GM21526 (cell line): ENCODE data around the gene DDI2.
A peak's percentile ranks its signal among the peaks of the same experiment; 100 is the strongest.
"Not testable (repeated sequence)": the region's sequence is repeated elsewhere in the genome, so short reads cannot be mapped to it uniquely, and the experiment has no call there.

Experiments used
- ATAC-seq: cut with Tn5 transposase; IDR thresholded peaks from one replicate; pipeline ENCODE4 v1.9.1; 2021; ENCODE audit warnings: moderate library complexity; ENCODE audit not compliant: unreplicated experiment, low FRiP score

The DDI2 gene

DNA sequence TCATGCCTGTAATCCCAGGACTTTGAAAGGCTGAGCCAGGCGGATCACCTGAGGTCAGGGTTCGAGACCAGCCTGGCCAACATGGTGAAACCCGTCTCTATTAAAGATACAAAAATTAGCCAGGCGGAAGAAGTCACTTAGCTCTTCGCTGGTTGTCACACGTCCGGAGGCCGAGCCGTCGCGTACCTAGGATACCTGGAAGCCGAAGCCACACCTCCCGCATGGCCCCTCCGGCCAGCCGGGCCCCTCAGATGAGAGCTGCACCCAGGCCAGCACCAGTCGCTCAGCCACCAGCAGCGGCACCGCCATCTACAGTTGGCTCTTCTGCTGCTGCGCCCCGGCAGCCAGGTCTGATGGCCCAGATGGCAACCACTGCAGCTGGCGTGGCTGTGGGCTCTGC, 12.9 kb upstream of the DDI2 start:
- not testable (repeated sequence) for ATAC-seq

DNA sequence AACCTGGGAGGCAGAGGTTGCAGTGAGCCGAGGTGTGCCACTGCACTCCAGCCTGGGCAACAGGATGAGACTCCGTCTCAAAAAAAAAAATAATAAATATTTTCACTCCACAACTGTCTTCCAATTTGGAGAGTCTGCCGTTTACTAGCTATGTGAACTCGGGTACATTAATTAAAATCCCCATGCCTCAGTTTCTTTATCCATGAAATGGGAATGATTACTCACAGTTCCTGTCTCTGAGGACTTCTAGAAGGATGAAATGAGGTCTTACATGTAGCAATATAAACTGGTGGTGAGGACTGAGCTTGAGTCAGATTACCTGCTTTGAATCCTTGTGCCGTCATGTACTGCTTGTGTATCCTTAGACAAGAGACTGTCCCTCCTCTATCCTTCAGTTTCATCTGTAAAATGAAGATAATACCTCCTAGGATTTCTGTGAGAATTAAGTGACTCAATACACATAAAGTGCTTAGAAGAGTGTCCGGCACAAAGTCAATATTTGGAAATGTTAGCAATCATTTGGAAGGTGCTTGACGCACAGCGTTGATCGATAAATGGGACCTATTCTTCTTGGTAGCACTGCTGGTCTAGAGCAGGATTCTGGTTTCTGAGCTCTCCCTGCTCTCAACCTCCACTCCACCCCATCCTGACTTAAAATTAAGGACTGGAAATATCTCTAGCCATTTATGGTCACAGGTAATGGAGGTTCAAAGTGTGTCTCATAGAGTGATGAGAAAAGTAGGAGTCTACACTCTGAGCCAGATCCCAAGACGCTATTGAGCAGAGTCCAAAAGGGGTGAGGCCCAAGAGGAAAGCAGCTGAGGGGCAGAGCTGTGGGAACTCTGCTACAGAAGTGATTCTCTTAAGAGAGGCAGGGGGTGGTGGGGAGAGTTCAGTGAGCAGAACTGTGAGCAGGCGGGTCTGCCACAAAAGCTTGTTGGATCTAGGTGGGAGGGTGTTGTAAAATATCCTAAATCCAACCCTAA, 11.6 kb upstream of the DDI2 start:
- no peak for ATAC-seq

DNA sequence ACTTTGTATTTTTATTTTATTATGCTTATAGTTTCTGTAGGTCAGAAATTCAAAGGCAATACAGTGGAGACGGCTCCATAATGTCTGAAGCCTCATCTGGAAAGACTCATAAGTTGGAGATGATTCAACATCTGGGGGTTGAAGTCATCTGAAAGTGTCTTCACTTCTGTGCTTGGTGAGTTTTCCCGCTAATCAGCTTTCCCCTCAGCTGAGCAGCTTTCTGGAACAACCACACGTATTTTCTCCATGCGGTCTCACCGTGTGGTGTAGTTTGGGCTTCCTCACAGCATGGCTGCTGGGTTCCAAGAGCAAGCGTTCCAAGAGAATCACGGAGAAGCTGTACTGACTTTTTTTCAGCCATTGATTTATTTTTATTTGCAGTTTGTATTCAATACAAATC, 7.6 kb upstream of the DDI2 start:
- ATAC-seq, result no peak

DNA sequence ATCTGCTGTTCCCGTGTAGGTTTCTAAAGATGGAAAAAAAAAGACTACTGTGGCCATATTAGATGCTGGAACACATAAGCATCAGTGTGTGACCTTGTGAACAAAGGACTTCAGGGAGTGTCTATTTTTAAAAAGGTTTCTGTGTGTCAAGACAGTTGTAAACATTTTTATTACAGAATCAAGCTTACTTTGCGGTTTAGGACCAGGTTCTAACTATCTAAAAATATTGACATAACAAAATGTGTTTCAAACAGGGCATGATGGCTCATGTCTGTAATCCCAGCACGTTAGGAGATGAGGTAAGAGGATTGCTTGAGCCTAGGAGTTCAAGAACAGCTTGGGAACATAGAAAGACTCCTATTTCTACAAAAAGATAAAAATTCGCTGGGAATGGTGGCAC, 7.1 kb upstream of the DDI2 start:
- no peak for ATAC-seq

DNA sequence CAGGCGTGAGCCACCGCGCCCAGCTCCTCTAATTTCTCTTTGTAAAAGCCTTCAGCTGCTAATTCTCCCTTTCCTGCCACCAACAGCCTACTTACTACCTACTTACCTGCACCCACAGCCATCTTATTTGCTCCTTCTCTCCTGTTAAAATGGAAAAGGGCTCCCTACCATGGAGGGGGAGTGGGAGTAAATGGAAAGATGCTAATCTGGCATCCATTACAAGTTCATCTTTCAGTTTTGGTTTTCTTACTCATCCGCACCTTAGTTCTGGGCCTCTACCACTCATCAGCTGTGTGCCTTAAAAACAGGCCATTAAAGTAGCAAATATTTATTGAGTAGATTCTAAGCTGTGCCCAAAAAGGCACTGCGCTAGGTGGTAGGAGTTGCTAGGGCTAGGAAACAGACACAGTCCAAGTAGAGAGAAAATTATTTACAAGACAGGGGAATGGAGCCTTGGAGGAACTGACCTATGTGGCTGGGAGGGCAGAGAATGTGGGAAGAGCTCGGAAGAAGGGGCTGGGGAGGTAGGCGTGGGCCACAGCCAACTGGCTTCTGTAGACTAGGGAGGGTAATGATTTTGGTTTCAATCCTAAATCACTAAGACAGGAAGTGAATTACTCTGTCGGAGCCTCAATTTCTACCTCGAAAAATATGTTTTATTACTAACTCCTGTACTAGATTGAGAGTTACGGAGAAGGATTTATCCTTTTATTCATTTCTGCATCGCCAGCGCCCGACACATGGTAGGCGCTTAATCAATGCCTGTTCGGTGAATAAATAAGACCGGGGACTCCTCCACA, 685 bp upstream of the DDI2 start:
- ATAC-seq, result no peak

DNA sequence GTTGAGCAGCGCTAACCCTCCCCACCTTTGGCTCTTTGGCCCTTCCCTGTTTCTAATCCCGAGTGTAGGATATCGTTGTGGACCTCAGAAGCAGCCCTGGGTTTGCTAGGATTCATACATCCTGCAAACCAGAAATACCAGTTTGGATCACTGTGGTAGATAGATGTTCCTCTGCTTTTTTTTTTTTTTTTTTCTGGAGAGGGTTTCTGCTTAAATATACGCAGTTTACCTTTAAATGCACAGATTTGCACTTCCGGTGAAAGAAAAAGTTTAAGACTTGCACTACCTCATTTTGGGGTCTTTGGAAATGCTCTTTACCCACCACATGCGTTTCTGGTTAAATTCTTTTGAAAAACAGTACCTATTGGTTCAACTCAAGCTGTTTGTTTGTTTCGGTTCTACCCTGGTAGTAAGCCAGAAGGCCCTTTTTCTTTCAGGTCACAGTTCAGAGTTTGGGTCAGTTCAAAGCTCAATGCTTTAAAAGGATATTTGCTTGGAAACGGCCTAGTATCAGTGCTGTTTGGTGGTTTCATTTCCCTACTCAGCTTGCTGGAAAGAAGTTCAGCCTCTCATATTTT, 908 bp downstream of the DDI2 start:
- ATAC-seq, result peak; percentile 42

DNA sequence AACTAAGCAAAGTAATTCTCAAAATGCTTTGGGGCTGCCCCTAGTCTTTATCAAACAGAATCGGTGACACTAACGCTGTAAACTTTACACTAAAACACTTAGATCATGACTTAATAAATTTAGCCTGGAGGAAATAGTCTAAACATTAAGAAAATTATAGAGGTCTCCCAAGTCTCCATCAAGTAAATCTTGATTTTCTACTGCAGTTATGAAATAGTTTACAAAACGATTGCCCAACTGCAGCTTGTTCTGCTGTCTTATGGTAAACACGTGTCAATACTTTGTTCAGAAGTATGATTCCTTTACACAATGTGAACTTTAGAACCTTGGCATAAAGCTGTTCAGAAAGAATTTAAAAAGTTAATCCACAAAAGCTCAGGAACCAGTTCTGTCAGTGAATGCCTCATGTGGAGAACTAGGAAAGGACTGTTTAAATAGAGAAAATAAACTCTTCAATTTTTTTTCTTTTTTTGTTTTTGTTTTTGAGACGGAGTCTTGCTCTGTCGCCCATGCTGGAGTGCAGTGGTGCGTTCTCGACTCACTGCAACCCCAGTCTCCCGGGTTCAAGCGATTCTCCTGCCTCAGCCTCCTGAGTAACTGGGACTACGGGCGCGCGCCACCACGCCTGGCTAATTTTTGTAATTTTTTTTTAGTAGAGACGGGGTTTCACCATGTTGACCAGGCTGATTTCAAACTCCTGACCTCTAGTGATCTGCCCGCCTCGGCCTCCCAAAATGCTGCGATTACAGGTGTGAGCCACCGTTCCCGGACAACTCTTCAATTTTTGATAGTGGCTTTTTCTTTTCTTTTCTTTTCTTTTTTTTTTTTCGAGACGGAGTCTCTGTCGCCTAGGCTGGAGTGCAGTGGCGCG, 1.6 kb downstream of the DDI2 start:
- no peak for ATAC-seq

DNA sequence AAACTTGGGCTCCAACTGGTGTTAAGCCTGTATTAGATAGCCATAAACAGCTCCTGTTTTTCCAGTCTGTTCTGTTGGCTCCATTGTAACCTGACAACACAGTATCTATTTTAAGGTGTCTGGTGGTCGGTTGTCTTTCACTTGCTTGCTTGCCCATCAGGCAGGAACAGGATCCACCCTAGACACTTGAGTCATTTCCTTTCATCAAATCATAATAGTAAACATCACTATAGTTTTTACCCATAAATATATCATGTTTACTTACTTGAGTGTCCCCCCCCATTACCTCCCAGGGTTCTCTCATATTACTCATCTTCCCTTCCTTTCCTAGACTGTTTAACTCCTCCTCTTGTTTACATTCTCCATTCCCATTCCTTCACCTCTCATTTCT, 2.9 kb downstream of the DDI2 start:
- no peak for ATAC-seq

DNA sequence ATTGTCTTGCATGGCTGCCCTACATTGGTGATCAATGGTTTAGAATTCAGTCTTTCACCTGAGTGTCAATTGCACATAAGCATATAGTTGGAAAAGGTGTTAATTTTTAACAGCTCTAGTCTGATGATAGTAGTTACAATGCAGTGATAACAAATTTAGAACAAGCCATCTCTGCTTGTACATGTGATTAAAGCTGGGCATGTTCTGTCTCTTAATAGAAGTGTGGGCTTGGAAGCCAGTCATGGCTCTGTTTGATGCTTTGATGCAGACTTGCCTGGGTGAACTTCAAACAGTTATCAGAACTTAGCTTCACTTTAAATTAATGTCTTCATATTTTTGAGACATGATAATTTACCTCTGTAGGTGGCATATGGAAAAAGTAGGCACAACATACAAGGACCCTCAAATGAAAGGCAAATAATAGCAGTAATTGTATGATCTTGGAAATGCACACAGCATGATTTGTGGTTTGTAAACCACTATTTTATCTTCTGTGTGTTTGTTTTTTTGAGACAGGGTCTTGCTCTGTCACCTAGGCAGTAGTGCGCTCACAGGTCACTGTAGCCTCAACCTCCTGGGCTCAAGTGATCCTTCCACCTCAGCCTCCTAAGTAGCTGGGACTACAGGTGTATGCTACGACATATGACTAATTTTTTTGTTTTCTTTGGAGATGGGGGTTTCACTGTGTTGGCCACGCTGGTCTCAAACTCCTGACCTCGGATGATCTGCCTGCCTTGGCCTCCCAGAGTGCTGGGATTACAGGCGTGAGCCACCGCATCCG, 3.8 kb downstream of the DDI2 start:
- ATAC-seq, result no peak

DNA sequence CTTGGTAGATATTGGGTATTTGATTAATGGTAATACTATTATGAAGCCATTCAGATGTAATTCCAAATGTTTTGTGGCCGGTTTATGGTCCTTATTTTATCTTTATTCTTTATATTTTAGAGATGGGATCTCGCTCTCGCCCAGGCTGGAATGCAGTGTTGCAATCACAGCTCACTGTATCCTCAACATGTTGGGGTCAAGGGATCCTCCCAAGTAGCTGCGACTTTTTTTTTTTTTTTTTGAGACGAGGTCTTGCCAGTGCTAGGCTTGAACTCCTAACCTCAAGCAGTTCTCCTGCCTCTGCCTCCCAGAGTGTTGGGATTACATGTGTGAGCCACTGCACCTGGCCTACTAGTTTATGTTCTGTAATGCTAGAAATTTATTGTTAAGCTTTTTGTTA, 4.7 kb downstream of the DDI2 start:
- no peak for ATAC-seq

DNA sequence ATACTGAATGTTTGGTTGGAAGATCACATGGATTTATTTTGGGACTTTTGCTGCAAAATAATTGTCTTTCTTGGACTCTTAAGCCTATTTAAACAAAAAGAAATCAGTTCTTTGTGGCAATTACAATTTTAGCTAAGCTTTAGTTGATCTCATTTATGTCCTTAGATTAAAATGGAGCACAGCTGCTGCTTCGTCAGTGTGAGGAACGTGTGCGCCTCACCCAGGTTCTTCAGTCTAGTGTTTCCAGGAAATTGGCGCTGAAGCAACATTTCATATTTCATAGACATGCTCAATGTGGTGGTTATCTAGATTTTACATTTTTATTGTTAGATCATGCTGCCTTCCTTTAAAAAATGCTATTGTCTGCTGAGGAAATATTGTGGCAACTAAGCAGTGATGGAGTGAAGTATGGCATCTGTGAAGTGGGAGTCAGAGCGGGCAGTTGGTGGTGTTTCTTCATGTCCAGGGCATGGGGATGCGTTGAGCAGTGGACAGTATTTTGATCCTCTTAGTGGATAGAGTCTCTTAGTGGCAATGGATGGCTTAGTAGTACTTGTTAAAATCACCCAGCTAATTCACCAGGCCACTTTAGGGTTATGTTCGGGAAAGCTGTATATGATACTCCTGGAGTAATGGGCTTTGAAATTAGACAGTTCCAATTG, 5.6 kb downstream of the DDI2 start:
- no peak for ATAC-seq

DNA sequence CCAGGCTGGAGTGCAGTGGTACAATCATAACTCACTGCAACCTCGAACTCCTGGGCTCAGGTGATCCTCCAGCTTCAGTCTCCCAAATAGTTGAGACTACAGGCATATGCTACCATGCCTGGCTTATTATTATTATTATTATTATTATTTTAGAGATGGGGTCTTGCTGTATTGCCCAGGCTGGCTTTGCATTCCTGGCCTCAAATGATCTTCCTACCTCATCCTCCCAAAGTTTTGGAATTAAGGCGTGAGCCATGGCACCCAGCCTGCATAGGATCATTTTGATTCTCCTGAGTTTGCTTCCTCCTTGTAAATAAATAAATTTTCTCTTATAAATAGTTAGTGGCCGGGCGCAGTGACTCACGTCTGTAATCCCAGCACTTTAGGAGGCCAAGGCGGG, 6.2 kb downstream of the DDI2 start:
- no peak for ATAC-seq

DNA sequence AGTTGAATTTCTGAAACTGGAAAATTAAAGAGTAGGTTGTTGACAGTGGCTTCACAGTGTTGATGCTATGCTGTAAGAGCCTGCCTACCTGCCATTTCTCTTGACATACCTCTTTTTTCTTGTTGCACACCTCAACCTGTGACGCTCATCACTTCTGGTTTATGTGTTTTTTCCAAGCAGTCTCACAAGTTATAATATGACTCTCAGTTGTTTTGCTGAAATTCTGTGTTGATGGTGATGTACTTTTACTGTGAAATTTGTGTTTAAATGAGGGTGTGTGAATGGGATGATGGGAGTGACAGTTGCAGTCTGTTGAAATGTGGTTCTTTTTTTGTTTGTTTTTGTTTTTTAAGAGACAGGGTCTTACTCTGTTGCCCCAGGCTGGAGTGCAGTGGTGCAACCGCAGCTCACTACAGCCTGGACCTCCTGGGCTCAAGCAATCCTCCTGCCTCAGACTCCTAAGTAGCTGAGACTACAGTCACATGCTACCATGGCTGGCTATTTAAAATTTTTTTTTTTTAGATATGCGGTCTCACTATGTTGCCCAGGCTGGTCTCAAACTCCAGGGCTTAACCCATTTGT, 7.0 kb downstream of the DDI2 start:
- ATAC-seq, result no peak

DNA sequence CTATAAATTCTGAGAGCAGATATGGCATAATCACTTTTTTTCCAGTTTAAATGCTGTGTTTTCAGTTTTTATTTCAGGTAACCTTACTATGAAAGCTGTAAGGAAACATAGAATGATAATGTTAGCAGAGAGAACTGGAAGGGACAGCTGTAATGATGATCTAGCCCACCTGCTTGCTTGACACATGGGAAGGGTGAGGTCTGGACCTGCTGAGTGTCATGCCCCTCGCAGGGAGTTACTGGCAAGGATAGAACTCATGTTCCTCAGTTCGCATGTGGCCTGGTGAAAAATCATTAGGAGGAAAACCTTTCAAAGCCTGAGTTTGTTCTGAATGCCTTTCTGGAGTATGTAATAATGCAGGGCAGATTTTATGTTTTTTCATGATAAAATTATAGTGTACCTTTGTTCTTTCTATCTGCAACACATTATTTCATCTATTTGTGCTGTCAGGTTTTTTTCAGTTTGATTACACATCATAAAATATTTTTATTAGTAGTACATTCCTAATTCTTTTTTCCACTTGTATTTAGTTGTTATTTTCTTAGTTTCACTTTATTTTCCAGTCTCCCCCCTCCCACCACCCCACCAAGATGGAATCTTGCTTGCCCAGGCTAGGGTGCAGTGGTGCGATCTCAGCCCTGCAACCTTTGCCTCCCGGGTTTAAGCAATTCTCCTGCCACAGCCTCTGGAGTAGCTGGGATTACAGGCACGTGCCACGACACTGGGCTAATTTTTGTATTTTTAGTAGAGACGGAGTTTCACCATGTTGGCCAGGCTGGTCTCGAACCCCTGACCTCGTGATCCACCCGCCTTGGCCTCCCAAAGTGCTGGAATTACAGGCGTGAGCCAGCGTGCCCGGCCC, 8.0 kb downstream of the DDI2 start:
- no peak for ATAC-seq

DNA sequence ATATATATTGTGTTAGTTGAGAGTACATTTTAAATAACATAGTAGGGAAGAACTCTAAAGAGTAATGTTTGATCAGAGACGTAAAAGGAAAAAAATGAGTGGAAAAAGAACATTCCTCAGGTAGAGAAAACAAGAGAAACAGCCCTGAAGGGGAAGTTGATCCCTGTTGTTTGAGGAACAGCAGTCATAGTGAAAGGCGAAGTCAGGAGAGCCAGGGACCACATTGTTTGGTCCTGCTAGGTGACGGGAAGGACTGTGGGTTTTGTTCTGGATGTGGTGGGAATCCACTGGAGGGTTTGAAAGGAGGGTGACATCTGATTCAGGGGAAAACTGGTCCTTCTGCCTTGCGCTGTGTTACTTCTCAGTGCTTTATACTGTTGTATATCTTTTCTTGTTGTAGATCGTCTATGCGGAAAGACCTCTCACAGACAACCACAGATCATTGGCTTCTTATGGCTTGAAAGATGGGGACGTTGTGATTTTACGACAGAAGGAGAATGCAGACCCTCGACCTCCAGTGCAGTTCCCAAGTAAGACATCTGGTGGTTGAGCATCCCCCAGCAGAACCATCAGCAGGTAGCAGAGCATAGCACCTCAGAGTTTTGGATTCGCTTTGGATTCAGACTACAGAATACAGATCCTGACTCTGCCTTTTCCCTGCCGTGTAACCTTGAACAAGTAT, 9.2 kb downstream of the DDI2 start:
- ATAC-seq, result no peak

DNA sequence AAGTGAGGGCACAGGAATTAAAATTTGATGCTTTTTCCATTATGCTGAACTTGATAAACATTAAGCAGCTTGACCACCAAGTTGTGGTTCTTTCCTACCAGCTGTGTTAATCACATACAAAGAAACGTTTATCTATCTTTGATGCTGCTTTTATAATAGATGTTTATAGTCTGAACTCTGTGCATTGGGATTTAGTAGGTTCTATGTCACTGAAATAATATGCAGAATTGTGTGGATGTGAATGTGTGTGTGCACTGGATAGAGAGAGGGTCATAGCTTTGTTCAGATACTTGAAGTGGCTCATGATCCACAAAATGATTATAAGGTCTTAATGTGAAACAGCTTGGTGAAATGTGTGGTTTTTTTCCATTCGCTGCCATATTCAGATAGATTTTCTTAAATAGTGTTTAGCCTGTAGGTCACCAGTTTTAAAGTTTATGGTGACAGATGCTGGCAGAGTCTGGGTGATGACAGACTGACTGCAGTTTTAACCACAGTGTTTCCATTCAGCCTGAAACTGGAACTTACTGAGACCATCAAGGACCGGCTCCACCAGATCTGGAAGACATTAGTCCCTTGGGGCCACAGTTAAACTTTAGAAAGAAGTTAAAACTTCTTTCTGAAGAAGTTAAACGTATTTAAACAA, 10.2 kb downstream of the DDI2 start:
- ATAC-seq, result no peak

DNA sequence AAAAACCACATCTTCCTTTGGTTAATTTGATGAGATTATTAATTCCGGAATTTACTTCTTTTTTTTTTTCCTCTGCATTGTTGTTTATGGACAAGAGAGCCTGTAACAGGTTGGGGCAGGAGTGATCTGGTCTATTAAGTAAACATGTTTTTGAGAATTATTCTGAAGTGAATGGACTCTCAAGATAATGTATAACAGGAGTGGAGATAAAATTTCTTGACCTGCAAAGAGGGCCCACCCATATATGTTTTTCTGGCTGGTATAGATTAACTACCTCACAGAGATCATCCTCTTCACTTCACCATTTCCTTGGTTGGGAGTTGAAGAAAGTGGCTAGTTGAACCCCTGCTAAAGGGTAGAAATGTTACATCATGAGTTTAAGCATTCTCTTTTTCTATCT, 10.7 kb downstream of the DDI2 start:
- no peak for ATAC-seq
